NCI-H2171 (cell line): ENCODE data around the gene ARFGAP3.

Experiments
- DNase-seq: peaks from one replicate; lab custom pipeline; 2025; lab: John Stamatoyannopoulos, UW

ARFGAP3 gene

DNA sequence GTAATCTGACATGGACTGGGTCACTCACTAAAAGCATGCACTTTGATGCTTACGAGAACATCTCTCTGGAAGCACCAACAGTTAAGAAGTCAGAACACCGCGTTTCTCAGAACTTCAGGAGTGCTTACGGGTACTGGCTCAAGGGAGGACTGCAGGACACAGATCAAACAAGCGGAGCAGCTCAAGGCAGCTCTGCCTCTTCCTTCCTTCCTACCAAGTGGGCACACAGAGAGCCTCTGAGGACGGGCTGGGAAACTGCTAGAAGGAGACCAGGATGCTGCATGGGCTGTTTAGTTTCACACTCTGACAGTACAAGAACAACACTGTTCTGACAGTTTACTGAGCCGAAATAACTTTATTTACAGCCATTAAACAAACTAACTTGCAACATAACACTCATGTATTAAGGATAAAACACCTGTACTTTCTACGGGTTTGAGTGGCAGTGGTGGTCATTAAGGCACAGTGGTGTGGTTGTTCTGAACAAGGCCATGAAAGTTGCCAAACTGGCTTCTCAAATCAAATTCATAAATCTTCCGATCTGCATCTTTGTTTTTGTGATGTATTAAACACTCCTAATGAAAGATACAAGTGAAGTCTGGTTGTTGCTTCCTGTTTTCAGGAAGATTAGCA is 37.5 kb downstream of the ARFGAP3 start:
- no peak for DNase-seq

DNA sequence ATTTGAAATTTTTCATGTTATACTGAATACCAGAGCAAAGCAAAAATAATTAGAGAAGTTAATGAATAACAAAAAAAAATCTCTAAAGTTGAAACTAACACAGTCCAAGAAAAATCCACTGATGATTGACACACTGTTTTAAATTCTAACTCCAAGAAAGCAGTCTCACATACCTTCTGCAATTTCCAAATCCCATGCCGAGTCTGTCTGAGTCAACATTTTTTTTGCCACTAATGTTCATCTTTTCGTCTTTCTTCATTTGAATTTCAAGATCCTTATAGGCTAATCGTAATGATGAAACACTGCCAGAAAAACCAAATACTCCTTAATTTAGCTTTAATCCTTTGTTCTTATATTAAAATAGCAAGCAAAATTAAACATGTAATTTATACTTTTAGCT is 39.5 kb downstream of the ARFGAP3 start:
- no peak for DNase-seq

DNA sequence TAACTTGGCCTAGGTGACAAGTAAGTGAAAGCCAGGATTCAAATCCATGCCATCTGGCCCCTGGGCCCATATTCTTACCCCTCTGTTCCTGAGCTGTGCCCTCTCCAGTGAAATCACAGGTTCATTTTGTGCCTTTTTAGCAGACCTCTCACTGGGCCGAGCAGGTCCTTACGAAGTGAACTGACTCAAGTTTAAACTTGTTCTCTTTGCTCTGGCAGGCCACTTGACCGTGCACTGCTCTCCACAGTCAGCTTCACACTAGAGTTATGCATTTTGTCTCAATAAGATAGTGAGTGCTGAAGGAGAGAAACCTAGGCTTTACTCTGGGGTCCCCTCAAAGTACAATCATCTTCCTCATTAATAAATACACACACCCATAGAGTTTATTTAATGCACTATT is 40.7 kb downstream of the ARFGAP3 start:
- DNase-seq: no peak

DNA sequence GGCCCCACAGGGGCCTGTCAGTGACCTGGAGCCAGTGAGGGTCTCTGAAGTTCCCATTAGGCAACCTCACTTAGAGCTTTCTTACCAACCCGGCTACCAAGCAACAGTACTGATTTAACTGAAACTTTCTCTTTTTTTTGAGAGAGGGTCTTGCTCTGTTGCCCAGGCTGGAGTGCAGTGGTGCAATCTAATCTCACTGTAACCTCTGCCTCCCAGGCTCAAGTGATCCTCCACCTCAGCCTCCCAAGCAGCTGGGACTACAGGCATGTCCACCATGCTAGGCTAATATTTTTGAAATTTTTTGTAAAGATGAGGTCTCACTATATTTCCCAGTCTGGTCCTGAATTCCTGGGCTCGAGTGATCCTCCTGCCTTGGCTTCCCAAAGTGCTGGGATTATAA is 42.5 kb downstream of the ARFGAP3 start:
- DNase-seq: no peak

- peak; percentile 93 for DNase-seq
These were observed 42.9 kb downstream of the ARFGAP3 start for GRCh38 chr22:42814215-42814614.

GRCh38 chr22:42813501-42813900 is 43.6 kb downstream of the ARFGAP3 start:
- DNase-seq: no peak

- DNase-seq: peak; percentile 77
These were observed 45.6 kb downstream of the ARFGAP3 start for GRCh38 chr22:42811459-42811858.

GRCh38 chr22:42808521-42808920 is 48.6 kb downstream of the ARFGAP3 start:
- no peak for DNase-seq

DNA sequence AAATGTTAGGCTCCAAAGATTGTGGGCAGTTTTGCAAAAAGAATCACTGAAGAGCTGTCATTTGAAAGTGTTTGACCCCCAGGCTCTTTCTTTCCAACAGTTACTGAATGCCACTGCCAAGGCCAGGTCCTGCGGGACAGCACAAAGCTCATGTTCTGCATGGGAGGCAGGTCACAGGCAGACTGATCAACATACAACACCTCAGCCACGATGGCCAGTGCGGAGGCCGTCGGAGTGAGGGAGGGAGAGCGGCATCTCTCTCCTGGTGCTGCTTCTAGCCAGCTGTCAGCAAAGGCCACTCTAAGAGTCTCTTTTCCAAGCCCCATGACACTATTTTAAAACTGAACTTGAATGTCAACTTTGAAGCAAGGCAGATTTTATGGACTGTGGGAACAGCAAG is 49.9 kb downstream of the ARFGAP3 start:
- no peak for DNase-seq

DNA sequence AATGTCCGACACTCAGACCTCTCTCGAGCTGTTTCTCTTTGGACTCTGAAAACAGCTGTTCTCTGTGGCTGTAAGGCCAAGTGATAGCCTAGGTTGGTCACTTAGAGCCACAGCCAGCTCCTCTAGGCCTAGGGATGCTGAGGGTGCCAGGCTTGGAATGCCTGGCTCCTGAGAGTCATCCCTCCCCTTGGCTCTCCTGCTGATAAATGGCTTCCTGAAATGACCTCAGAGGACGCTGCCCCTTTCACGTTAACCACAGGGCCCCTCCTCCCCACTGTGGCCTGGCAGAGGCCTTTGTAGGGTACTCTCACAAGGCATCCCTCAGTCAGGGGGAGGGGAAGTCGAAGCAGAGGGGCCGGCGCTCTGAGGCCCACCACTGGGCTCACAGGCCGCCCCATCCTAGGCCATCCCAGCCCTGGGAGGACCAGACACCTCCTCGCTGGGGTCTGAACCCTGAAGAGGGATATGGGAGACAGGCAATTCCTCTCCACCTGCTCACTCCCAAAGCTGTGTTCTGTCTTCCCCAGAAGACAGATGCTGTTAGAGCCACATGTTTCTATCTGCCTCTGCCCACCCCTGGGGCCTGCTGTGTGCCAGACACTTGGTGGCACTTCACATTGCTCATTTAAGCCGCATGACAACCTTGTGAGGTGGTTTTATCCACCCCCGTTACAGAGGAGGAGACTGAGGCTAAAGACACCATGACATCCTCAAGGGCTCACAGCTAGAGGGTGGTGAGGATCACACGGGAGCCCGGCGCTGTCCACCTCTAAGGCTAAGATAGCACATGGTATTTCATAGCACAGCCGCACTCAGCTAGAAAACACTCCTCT is 50.9 kb downstream of the ARFGAP3 start:
- no peak for DNase-seq

- no peak for DNase-seq
These were observed 51.8 kb downstream of the ARFGAP3 start for GRCh38 chr22:42805016-42805997.

- DNase-seq: peak; percentile 43
These were observed 53.7 kb downstream of the ARFGAP3 start for GRCh38 chr22:42803389-42803788.

- DNase-seq: no peak
These were observed 55.6 kb downstream of the ARFGAP3 start for GRCh38 chr22:42801252-42802080.

DNA sequence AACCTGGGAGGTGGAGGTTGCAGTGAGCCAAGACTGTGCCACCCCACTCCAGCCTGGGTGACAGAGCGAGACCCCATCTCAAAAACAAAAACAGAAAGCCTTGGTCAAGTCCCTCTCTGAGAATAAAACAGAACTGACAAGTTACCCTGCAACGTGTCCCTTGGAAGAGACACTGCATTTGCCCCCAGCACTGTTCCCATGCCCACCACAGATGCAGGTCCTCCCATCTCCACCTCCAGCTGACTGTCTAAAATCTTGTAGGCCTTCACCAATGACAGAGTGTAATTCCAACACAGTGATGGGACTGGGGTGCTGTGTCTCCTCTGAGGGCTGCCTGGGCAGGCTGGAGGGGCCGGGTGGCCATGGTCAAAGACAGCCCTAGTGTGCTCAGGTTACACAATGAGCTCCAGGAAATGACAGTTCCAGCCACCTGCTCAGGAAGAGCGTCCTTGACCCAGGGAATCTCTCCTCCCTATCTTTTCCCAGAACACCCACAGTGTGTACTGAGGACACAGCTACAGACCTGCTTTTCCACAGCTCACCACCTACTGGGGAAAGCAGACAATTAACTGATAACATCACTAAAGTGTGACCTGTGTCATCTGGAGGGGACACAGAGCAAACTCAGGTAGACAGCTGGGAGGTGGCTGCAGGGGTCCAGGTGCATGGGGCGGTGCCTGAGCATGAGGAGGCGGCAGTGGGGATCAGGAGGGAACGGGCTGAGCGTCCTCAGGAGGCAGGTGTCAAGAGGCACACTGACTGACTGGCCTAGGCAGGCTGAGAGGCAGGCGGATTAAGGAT is 56.4 kb downstream of the ARFGAP3 start:
- peak; percentile 94 for DNase-seq

DNA sequence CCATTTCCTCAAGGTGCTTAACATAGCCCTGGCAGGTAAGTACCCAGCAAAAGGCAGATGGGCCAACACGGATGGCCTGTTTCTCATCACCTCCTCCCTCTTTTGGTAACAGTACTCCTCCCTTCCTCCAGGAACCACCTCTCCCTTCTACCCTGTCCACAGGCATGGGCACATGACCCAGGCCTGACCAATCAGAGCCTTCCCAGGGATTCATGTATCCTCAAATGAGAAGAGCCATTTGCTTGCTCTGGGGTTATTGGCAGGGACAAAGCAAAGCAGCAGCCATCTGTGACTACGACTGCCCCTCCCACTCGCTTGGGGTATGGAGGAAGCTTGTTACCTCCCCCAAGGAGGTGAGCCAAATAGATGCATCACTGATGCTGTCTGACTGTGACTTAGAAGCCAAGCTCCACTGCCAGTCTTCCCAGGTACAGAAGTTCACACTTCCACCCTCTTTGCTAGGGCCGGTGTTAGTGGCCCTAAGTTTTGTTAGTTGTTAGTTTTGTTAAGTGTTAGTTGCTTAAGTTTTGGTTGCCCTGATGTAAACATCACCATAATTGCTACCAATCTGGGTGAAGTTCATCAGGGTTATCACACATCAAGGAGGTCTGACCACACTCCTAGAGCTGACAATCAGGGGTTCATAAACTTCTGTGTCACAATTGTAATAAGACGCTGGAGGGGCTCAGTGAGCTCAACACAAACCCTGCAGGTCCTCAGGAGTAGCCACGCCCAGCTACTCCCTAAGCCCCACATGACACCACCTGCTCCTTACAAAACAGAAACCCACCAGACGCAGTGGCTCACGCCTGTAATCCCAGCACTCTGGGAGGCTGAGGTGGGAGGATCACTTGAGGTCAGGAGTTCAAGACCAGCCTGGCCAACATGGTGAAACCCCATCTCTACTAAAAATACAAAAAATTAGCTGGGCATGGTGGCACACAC is 57.3 kb downstream of the ARFGAP3 start:
- peak; percentile 91 for DNase-seq

- no peak for DNase-seq
These were observed 58.0 kb downstream of the ARFGAP3 start for GRCh38 chr22:42799061-42799460.

DNA sequence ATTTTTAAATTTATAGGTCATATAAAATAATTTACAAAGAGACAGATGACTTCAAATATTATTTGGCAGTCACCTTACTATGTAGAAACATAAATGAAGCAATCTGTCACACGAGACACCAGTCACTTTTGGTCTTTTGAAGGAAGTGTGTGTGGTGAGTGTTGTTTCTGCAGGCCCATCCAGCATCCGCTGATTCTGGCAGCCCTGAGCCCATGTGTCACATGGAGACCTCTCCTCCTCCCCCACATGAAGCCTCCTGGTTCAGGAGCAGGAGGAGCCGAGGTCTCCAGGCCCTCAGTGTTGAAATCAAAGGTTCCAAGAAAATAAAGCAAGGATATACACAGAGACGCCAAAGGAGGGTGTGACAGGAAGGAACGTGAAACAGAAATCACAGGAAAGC is 60.1 kb downstream of the ARFGAP3 start:
- DNase-seq: no peak

DNA sequence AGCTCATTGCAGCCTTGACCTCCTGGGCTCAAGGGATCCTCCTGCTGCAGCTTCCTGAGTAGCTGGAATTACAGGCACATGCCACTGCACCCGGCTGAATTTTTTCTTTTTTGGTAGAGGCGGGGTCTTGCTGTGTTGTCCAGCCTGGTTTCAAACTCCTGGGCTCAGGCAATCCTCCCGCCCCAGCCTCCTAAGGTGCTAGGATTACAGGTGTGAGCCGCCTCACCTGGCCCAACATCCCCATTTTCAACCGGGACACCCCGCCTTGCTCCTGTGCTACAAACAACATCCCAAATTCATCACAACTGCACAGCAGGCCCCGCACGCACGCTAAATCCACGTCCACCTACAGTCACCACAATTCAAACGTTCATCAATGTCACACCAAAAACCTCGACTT is 61.0 kb downstream of the ARFGAP3 start:
- no peak for DNase-seq
